Urothelium cell line (cell line): ENCODE data around the gene SETD2.

ENCODE experiments used
- DNase-seq: peaks from one replicate; pipeline ENCODE4 v3.0.0; 2011; ENCODE audit warnings: low spot score, mixed read lengths
- FAIRE-seq: peaks from 2 replicates; lab custom pipeline; 2011; peaks lifted over from hg19 to GRCh38; lab: Jason Lieb, UNC

Gene SETD2

GRCh38 chr3:47012342-47013230 is 151.3 kb downstream of the SETD2 start:
- no peak for FAIRE-seq

GRCh38 chr3:47011371-47011770 is 152.5 kb downstream of the SETD2 start:
- FAIRE-seq: no peak
- no peak for DNase-seq

More at GRCh38 chr3:47012342-47013230, 151.3 kb downstream of the SETD2 start:
- no peak for DNase-seq

GRCh38 chr3:47010910-47011309 is 153.0 kb downstream of the SETD2 start:
- no peak for DNase-seq
- no peak for FAIRE-seq

GRCh38 chr3:47010111-47010712 is 153.7 kb downstream of the SETD2 start:
- DNase-seq (no peak), FAIRE-seq (no peak)

GRCh38 chr3:47009225-47010110 is 154.4 kb downstream of the SETD2 start:
- DNase-seq (no peak), FAIRE-seq (no peak)

GRCh38 chr3:47008851-47009224 is 155.1 kb downstream of the SETD2 start:
- DNase-seq (no peak), FAIRE-seq (no peak)

GRCh38 chr3:47008234-47008796 is 155.6 kb downstream of the SETD2 start:
- FAIRE-seq (no peak), DNase-seq (no peak)

GRCh38 chr3:47007482-47008233 is 156.3 kb downstream of the SETD2 start:
- DNase-seq: no peak
- FAIRE-seq: peak; percentile 20

- DNase-seq: no peak
- no peak for FAIRE-seq
Measured at GRCh38 chr3:47007001-47007400, 156.9 kb downstream of the SETD2 start.

- no peak for DNase-seq
- no peak for FAIRE-seq
Measured at GRCh38 chr3:47006145-47006651, 157.7 kb downstream of the SETD2 start.

GRCh38 chr3:47005212-47006144 is 158.4 kb downstream of the SETD2 start:
- DNase-seq (no peak), FAIRE-seq (no peak)

- FAIRE-seq: no peak
- no peak for DNase-seq
Measured at GRCh38 chr3:47004369-47005211, 159.3 kb downstream of the SETD2 start.

GRCh38 chr3:47003461-47004368 is 160.2 kb downstream of the SETD2 start:
- FAIRE-seq (no peak), DNase-seq (no peak)

- no peak for DNase-seq
- no peak for FAIRE-seq
Measured at GRCh38 chr3:47003056-47003410, 160.9 kb downstream of the SETD2 start.

GRCh38 chr3:47002171-47003055 is 161.5 kb downstream of the SETD2 start:
- DNase-seq (no peak), FAIRE-seq (no peak)

GRCh38 chr3:47001731-47002170 is 162.2 kb downstream of the SETD2 start:
- DNase-seq: no peak
- no peak for FAIRE-seq
